ENCODE results near the gene GNB5.
"Not testable (repeated sequence)": the region's sequence is repeated elsewhere in the genome, so short reads cannot be mapped to it uniquely, and the experiment has no call there.

The GNB5 gene

GRCh38 chr15:52191207-52191606, at the start of gene GNB5:
Gene GNB5, minus strand, starts transcription at chr15:52191392. Its CDS starts 6,716 bp downstream, at chr15:52184676.
- no peak for DNase-seq

- DNase-seq = no peak
Measured at GRCh38 chr15:52240166-52240565, 49.0 kb upstream of the GNB5 start.

GRCh38 chr15:52238989-52239525, 47.9 kb upstream of the GNB5 start:
- not testable (repeated sequence) for DNase-seq

- DNase-seq = no peak
Measured at GRCh38 chr15:52238149-52238548, 47.0 kb upstream of the GNB5 start.

GRCh38 chr15:52236013-52236412, 44.8 kb upstream of the GNB5 start:
- peak; percentile 73 to 90 (median 80) for DNase-seq

- DNase-seq = no peak
Measured at GRCh38 chr15:52234596-52235541, 43.7 kb upstream of the GNB5 start.

GRCh38 chr15:52233405-52233804, 42.2 kb upstream of the GNB5 start:
- DNase-seq = peak; percentile 25 to 49 (median 47)

GRCh38 chr15:52232327-52232726, 41.1 kb upstream of the GNB5 start:
- peak in 2 of 3 donors; percentile 49 to 57 for DNase-seq

- DNase-seq = no peak
Measured at GRCh38 chr15:52230073-52230472, 38.9 kb upstream of the GNB5 start.

GRCh38 chr15:52228921-52229320, 37.7 kb upstream of the GNB5 start:
- DNase-seq = no peak

GRCh38 chr15:52227456-52227855, 36.3 kb upstream of the GNB5 start:
- DNase-seq = peak; percentile 91 to 96 (median 96)

GRCh38 chr15:52225230-52225629, 34.0 kb upstream of the GNB5 start:
- no peak for DNase-seq

GRCh38 chr15:52224211-52224610, 33.0 kb upstream of the GNB5 start:
- DNase-seq = peak; percentile 41 to 58 (median 46)

- DNase-seq = no peak
Measured at GRCh38 chr15:52221730-52222129, 30.5 kb upstream of the GNB5 start.

- DNase-seq = no peak
Measured at GRCh38 chr15:52220937-52221660, 29.9 kb upstream of the GNB5 start.

GRCh38 chr15:52220251-52220650, 29.1 kb upstream of the GNB5 start:
- DNase-seq = no peak

GRCh38 chr15:52218816-52219215, 27.6 kb upstream of the GNB5 start:
- DNase-seq = no peak

- no peak for DNase-seq
Measured at GRCh38 chr15:52218371-52218770, 27.2 kb upstream of the GNB5 start.

GRCh38 chr15:52217186-52217585, 26.0 kb upstream of the GNB5 start:
- no peak for DNase-seq

GRCh38 chr15:52214553-52214952, 23.4 kb upstream of the GNB5 start:
- no peak for DNase-seq

GRCh38 chr15:52213206-52213605, 22.0 kb upstream of the GNB5 start:
- no peak for DNase-seq

- DNase-seq = peak; percentile 44 to 61 (median 46)
Measured at GRCh38 chr15:52208306-52208946, 17.2 kb upstream of the GNB5 start.

GRCh38 chr15:52207191-52207590, 16.0 kb upstream of the GNB5 start:
- peak; percentile 42 to 71 (median 57) for DNase-seq

Data from suppressor macrophage treated with lipopolysaccharide for 1 hour (primary cell).